ENCODE data around the gene GADL1.

The GADL1 gene

DNA sequence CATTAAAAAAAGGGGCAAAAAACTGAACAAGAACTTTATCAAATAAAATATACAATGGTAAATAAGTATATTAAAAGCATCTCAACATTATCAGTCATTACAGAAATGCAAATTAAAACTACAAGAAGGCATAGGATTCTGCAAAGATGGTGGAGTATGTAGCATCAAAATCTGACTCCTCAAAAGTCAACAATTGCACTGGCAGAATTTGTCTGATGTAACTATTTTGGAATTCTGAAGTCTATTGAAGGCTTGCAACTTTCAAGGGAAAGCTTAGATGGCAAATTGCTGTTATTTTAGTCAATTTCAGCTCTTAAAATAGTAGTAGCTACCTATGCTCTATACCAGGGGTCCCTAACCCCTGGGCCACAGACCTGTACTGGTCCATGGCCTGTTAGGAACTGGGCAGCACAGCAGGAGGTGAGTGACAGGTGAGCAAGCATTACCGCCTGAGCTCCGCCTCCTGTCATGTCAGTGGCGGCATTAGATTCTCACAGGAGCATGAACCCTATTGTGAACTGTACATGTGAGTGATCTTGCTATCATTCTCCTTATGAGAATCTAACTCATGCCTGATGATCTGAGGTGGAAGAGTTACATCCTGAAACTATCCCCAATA is 180.5 kb downstream of the GADL1 start:
- FAIRE-seq = no peak

DNA sequence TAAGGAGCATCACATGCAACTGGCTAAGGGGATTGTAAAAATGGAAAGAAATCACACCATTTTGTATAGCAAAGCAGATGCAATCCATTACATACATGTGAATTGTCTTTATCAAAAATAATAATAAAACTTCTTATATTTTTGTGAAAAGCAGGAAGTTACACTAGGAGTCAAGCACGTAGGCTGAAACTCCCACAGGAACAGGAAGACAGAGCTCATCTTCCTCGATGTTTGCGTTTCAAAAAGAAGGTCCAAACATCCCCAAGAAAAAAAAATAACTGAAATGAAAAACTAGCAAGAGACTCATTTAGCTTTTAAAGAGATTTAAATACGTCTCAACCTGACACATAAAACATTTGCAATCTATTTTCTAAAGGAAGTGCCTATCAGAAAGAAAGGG is 181.5 kb downstream of the GADL1 start:
- no peak for FAIRE-seq

DNA sequence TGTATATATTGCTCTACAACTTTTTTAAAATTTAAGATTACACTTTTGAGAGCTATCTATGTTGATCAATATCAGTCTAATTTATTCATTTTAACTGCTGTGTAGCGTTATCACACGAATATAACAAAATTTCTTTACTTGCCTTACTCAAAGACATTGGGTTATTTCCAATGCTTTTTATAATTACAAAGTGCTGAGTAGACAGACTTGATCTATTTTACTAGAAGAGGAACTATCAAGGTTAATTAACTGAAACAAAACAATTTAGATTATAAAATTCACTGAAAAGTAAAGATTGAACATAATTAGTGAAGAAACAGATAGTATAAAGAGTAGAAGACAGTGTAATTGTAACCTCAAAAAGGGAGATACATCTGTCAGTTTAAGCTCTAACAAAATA is 182.6 kb downstream of the GADL1 start:
- peak; percentile 22 for FAIRE-seq

DNA sequence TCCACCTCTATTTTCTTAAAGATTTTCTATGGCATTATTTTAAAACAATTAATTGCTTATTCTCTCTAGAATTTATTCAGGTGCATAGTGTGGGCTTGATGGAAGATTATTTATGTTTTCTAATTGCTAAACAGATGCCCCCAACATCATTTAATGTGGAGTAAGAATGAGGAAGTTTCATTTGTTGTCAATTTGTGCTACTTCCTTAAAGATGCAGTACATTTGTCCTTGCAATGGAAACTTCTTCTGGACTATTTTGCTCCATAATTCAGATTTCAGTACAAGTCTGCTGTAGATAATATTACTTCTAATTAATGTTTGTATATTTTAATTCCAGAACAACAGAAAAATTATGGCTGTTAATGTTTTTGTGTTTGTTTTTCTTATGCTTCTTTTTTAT is 183.3 kb downstream of the GADL1 start:
- no peak for FAIRE-seq

DNA sequence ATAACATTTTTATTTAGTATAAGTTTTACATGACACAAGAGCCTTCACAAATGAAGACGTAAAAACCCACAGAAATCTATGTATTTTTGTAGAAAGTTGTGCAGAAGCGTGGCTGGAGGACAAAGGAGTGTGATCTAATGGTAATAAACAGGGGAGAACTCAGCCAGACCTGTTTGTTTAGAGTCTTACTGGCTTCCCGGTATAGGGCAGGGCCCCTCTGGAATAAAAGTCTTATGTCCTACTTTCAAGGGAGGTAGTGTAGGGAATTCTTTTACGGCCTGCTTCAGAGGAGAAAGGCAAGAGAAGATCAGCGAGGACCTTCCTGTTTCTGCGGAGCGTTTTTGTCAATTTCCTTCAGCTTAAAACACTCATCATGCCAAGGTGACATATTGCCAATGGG is 184.4 kb downstream of the GADL1 start:
- FAIRE-seq = no peak

DNA sequence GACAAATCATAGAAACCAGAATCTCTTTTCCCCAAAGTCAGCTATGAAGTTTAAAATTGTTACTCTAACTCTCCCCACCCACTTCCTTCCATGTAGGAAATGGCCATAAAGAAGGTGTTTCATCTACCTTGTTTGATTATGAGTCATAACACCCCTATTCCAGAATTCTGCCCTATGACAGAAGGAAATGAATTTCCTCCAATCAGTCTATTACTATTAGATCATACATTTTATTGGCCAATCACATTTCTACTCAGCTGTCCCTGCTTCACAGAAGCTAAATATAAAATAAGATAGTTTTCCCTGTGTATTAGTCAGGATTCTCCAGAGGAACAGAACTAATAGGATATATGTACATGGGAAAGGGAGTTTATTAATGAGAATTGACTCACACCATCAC is 186.0 kb downstream of the GADL1 start:
- no peak for FAIRE-seq

DNA sequence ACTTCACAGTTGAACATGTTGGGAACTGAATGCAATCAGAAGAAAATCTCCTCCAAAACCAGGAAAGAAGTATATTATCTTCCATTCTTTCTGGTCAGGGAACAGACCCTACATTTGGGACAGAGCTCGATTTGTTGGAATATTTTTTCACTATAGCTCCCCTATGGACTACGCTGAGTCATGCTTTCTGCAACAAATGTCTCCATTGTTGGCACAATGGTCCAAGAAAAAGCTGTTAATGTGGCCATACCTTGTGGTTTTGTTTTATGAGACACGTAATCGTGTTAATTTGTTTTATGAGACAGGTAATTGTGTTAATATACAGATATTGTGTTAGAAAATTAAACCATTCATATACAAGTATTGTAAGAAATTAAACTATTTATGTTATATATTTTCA is 186.6 kb downstream of the GADL1 start:
- no peak for FAIRE-seq

DNA sequence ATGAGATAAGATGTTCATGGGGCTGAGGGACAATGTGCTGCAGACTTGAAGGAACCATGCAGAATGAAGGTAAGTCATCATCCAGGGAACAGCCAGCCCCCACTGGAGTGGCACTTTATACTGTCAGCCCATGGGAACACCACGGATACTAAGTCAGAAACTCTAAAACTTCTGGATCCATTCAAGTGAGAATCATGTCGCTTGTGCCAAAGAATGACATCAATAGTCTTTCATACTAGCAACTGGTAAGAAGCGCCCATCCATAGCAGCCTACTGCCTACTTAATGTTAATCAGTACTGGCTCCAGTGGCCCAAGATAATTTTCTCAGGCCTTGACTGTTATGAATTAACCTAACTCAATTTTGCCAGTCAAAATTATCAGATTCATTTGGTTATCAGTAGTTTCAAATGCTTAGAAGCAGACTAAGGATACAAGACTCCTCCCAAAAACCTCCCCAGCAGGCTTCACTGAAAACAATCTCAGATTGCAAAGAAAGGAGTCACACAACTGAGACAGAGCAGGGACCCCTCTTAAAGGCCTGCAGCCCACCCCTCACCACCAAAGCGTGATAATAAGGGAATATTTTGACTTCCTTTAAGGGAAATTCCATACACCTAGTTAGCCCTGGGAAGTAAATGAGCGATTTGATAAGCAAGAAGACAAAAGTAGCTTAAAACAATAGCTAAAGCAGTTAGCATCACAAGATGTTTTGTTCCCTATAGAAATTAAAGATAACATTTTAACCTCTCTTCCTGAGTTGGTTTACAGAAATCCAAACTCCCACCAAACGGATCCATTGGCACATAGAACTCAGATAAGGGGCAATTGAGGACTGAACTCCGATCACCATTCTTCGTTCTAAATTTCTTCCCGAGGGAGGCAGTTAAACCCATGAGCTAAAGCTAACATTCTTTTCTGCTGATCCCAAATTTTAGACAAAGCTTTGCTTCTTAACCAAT is 189.2 kb downstream of the GADL1 start:
- FAIRE-seq = no peak

DNA sequence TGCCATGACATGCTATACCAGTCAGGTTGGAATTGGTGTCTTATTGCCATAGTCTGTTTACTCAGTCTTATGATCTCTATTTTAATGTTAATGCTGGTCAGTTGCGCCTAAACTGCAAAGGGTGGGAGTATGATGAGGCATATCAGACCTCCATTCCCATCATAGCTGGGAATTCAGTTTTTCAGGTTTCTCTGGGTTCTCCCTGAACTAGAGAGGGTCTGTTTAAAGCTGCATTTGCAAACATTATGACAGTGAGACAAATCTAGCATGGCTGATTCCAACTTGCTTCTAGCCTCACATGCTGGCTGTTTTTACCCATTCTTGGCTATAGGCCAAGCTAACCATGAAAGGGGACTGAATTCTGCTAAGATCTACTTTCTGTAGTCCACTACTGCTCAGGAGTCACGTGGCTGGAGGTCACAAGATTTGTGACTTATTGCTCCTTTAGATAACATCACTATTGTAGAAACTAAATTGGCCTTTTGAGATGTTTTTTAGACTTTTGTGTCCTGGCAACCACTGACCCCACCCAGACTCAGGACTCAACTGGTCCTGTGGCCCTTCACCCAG is 191.5 kb downstream of the GADL1 start:
- no peak for FAIRE-seq

DNA sequence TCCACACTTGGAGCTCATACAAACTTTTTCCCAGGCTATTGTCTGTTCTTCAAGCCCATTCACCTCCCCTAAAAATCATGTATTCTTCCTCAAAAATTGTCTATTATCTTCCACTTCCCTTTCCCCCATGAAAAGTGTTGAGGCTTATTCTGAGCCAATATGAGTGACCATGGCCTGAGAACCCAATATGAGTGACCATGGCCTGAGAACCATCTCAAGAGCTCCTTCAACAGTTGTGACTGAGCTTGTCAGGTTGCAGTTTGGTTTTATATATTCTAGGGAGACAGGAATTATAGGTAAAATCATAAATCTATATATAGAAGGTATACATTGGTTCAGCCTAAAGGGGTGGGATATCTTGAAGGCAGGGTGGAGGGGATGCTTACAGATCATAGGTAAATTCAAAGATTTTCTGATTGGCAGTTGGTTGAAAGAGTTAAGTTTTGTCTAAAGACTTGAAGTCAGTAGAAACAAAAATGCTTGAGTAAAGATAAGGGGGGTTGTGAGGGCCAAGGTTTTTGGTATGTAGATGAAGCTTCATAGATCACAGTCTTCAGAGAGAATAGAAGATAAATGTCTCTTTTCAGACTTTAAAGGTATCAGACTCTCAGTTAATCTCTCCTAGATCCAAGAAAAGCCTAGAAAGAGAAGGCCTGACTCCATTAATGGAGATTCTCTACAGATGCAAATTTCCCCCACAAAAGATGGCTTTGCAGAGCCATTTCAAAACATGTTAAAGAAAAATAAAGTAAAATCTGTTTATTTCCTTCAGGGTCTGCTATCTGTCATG is 192.2 kb downstream of the GADL1 start:
- no peak for FAIRE-seq

DNA sequence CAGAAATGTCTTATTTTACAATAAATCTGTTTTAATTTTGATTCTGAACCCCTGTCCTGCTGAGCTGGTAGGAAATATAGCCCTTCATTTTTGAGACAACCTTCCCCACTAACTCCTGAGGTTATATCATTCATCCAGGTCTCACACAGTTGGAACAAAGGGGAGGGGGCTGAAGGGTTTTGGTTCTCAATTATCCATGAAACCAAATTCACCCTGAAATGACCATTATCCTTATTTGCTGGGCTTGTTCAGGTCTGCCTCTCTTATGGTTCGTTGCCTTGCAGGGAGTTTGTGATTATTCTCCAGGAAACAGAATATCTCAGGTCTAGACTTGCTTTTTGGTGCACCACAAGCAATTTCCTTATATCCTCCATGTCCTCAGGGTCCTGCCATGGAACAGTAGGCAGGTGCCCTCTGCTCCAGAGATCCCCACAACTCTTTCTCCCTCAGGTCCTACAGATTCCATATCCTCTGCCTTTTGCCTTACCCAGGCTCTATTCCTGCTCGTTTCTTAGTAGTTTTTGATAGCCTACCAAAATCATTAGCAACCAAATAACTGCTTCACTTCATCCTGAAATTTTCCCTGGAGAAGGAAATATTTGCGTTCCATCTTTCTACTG is 193.6 kb downstream of the GADL1 start:
- no peak for FAIRE-seq

DNA sequence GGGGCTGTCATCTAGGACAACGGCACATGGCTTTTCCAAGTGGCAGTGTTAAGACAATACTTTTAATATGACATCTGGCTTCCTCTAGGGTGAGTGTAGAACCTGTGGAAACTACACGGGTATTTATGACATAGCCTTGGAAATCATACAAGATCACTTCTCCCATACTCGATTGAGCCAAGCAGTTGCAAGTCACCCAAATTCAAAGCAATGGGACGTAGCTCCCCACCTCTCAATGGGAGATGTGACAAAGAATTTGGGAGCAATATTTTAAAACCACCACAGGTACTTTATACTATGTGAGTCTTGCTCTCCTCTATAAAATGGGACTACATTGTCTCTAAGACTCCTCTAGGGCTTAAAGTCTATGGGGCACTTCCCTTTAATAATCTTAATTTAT is 194.5 kb downstream of the GADL1 start:
- FAIRE-seq = no peak

DNA sequence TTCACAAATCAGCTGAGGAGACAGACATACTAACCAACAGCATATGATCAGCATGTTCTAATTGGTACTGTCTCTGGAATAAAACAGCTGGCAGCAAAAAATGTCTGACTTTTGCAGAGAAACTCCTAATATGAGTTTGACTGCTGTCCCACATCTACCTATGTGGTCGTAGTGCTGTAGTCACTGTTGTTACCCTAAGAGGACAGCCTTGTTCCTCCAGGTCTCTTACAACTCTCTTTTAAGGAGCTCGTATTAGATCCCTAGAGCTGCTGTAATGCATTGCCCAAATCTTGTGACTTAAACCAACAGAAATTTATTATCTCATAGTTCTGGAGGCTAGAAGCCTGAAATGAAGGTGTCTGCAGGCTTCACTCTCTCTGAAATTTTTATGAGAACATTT is 195.9 kb downstream of the GADL1 start:
- no peak for FAIRE-seq

DNA sequence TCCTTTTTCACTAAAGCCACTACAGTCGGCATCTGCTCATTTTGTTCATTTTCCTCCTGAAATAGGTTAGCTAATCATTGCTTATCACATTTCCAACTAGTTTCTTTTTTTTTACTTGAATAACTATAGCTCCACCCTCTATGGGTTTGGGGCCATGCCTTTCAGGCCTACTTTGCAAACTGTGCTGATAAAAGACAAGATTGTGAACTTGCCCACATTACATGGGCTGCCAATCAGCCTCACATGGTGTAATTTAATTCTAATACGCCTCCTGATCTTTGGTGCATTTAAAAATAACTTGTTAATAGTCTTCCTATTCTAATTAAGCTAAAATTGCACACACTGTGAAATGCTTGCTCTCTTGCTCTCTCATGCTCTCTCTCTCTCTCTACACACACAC is 197.6 kb downstream of the GADL1 start:
- no peak for FAIRE-seq

DNA sequence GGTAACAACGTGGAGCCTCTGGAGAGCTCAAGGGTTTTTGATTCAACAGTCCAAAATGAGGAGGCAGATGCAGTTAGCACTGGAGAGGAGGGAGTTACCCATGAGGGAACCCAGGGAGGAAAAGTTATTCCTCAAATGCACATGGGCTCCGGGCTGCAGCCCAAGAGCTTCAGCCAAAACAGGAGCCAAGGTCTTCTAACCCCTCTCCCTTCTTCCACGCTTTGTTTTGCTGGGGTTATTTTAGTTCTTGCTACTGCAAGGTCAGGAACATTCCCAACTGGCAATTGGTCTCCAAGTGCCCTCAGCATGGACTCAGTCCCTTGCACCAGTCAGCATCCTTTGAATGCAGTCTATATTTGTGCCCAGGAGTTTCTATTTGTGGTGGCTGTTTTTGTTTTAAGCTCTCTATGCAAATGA is 198.1 kb downstream of the GADL1 start:
- no peak for FAIRE-seq

DNA sequence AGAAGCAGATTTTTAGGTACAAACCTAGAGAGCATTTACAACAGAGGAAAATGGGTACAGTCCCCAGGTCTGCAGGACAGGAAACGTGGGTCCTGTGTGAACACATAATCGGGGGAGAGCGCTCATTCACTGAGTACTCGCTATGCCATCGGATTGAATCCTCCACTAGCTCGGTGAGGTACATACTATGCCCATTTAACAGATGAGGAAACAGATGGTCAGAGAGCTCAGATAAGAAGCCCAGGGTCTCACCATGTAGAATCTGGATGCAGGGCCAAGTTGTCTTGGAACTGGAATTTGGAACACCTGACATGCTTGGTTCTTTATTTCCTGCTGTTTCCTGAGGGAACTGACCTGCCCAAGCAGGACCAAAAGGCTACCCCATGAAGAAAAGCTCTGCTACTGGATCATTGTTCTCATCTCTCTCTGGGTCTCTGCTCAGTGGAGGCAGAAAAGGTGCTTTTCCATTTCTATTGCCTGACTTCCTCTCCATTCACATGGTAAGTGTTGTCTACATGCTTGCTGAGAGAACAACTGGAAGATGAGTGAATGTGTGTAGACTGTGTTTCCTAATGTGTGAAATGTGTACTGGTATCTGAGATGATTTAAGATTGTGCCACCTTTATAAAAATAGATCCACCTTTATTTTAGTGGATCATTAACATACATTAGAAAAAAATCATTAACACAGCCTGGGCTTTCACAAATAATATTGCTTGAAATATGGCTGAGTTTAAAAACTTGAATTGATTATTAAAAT is 199.0 kb downstream of the GADL1 start:
- no peak for FAIRE-seq

DNA sequence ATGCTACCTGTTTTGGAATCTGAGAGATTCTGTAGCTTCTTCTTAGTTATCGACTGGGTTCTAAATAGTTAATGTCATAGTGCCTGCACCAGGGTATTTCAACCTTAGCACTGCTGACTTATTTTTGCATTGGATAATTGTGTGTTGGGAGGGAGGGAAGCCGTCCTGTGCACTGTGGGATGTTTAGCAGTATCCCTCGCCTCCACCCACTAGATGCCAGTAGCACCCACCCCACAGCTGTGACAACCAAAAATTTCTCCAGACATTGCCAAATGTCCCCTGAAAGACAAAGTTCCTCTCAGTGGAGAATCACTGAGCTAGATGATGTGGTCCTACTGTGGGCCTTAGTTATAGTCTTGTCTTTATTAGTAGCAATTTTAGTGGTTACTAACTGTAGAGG is 199.8 kb downstream of the GADL1 start:
- FAIRE-seq = no peak

DNA sequence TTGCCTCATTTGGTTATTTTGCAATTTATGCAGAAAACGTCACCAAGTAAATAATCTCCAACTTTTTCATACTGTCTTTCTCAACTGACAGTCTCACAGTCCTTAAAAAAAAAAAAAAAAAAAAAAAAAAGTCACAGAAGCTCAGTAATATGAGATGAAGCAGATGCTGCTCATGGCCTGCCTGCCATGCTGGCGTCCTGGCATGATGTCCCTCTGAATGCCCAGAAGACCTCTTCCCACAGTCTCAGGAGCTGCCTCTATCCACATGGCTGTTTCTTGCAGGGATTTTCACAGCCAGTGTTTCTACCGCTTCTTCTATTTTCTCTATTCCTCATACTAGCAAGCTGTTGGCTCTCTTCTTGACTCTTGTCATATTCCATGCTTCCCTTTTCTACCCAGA is 200.3 kb downstream of the GADL1 start:
- no peak for FAIRE-seq

DNA sequence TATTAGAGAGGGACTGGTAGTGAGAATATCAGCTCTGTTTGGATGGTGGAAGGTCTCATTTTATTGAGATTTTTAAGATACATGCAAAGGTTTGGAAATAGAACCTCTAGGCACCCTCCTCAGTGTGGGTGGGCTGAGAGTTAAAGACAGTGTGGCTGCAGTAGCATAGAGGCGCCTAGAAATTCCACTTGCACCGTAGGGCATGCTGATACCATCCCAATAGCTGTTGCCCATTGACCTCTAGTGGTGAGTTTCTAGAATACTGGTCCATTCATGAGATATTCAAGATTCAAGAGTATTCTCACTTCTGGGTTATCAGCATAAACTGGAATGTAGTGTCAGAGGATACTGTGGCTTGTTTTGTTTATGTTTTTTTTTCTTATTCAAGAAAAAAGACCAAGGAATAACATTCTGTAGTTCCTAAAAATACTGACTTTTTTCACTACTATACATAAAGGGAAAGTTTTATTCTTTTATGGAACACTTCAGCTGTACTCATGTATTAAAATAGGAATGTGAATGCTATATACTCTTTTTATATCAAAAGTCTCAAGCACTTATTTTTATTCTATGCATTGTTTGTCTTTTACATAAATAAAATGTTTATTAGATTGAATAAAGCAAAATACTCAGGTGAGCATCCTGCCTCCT is 200.9 kb downstream of the GADL1 start:
- peak; percentile 91 for FAIRE-seq

DNA sequence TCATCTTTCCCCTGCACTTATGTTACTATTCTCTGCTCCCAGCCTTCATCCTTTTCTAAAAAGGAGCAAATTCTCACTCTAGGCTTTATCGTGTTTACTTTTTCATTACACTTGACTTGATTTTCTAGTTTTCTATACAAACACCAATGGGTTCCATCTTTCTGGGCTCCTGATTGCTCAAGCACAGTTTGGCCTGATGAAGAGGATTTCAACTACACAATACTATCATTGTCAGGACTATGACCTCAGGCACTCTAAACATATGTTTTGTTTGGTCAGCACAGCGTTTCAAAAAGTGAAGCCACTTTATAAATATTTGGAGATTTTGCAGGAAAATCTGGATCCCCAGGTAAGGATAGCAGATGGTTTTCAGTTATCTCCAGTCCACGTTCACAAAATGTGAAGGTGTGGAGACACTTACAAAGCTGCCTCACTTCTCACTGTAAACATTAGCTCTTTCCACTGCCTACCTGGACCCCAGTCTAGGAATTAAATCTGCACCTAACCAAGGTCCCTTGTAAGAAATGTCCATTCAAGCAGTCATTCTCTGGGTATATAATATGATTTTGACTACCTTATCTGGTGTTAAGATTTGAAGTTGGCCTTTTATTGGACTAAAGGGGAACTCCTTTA is 201.8 kb downstream of the GADL1 start:
- FAIRE-seq = no peak

DNA sequence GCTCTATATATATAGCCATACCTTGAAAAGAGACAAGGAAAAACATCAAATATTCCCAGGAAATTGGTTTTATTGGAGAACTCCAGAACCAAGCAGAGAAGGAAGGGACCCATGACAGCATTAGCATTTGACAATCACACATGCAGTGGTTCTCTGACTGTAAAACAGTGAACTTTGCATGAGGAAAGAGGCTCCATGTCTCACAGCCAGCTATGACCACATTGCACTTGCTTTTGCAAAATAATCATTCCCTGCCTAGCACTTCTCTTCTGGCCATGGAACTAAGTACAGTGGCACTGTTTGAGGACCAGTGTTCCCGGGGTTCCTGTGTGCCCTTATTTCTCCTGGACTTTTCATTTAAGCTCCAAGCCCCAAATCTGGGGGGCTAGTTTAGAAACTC is 202.5 kb downstream of the GADL1 start:
- FAIRE-seq = no peak

All from TTC549 (cell line).